ENCODE data around the gene CCDC82. TPM values are rescaled to one million over a fixed set of nuclear protein-coding genes. Genes with fewer than 3 reads are reported as not detected.

The CCDC82 gene
- total and polyA plus RNA-seq, 2 of the 4 experiments (the other 2 are of a cell fraction) = 4.1 to 9.4 TPM

GRCh38 chr11:96319898-96320656 lies 69.6 kb downstream of the CCDC82 start:
- no TSS peak for BruUV-seq (replicated peaks)
- no peak for TF ChIP-seq ELK1 (IDR thresholded peaks at IDR 0.05; ENCODE audit: borderline replicate concordance, low read depth, low read length)
- no peak for TF ChIP-seq MAFK (IDR thresholded peaks at IDR 0.05; ENCODE audit: low read depth, low read length)
- TF ChIP-seq CEBPB (IDR thresholded peaks at IDR 0.05; ENCODE audit: low read depth, low read length) = no peak
- Histone ChIP-seq H3K9ac (ENCODE audit: low read depth, low read length) (no peak overlapping the region), H2BK120ac (ENCODE audit: low read depth, low read length) (no peak overlapping the region), H3K9me3 (ENCODE audit: control insufficient read depth, insufficient read depth, low read length) (no peaks in the 10 kb centered on the region), H2BK5ac (ENCODE audit: low read depth, low read length, poor library complexity, severe bottlenecking) (no peak overlapping the region), H4K20me1 (ENCODE audit: insufficient read depth, low read length) (no peaks in the 10 kb centered on the region), H2BK15ac (ENCODE audit: low read depth, low read length) (0 out of 3 replicates have a peak overlapping the region, but pooled peaks have one; percentile 44), H3K27me3 (ENCODE audit: control insufficient read depth, insufficient read depth, low read length) (no peaks in the 10 kb centered on the region), H3K27ac (ENCODE audit: insufficient read depth, low read length) (no peak overlapping the region), H3K4me1 (ENCODE audit: control insufficient read depth, insufficient read depth, low read length) (peaks cover 24% of the 10 kb centered on the region), H3K4me3 (ENCODE audit: insufficient read depth, low read depth, low read length) (no peak overlapping the region), H3K56ac (ENCODE audit: extremely low read depth, insufficient read depth, low read length) (no peak overlapping the region), H4K91ac (ENCODE audit: insufficient read depth, low read depth, low read length) (no peak overlapping the region), H2AK5ac (ENCODE audit: low read depth, low read length) (peak overlapping the region; percentile 25; the same call in 1 of the 2 replicates), H3K36me3 (ENCODE audit: control insufficient read depth, insufficient read depth, low read length) (peaks cover 6% of the 10 kb centered on the region), H4K5ac (ENCODE audit: low read depth, low read length) (no peak overlapping the region), H4K8ac (ENCODE audit: low read depth in 2 of 2, low read length in 2 of 2) (no peak overlapping the region), H3K18ac (ENCODE audit: low read depth, low read length) (no peak overlapping the region), H2AFZ (replicated peaks; ENCODE audit: low read length, poor library complexity) (no peak overlapping the region), H3K4me2 (ENCODE audit: low read depth, low read length) (no peak overlapping the region), H3K14ac (replicated peaks; ENCODE audit: low read depth, low read length) (peak overlapping the region; percentile 8; the same call in 1 of the 2 replicates), H3K4ac (ENCODE audit: low read depth, low read length) (no peak overlapping the region), H2AK9ac (replicated peaks; ENCODE audit: low read depth, low read length, poor library complexity) (no peak overlapping the region), H3K9me1 (ENCODE audit: insufficient read depth, low read length) (peaks cover 17% of the 10 kb centered on the region), H3K23ac (ENCODE audit: low read depth, low read length) (peak overlapping the region; percentile 41; the same call in 1 of the 2 replicates), H3K79me1 (ENCODE audit: low read depth in 1 of 2, low read length in 2 of 2) (peaks cover 38 to 89% of the 10 kb centered on the region in 2 experiments), H2BK20ac (ENCODE audit: low read depth, low read length) (peak overlapping the region; percentile 12; the same call in 1 of the 2 replicates)
- in situ Hi-C loops (cut with MboI; ENCODE audit: low sequenced_read_pairs) (no loop called here), dilution Hi-C loops (cut with HindIII; ENCODE audit: low sequenced_read_pairs, unreplicated experiment) (no loop called here), intact Hi-C loops (cut with micrococcal nuclease) (no loop called here)
- ChIA-PET CTCF (no interaction called here), POLR2A (ENCODE audit: unreplicated experiment) (no interaction called here)
- no CpG with 5 or more reads among the region's 2 CpGs for WGBS, 2 experiments (ENCODE audit: extremely low coverage in 2 of 2, insufficient read length in 1 of 2)
- ATAC-seq (ENCODE audit: low read depth) = no peak
- DNase-seq = no peak

Measured in IMR-90 (cell line).